B cell (primary cell): ENCODE data around the gene CD300H. TPM values are rescaled to one million over a fixed set of nuclear protein-coding genes. Genes with fewer than 3 reads are reported as not detected.

Experiments used
- ATAC-seq: fragments of 200-7000 bp; cut with Tn5 transposase; one replicate; pipeline ENCODE4 v1.10.0; 2021; ENCODE audit warnings: low read depth, mild to moderate bottlenecking, moderate number of reproducible peaks, moderate library complexity
- CTCF ChIA-PET: fragments of 350-600 bp; sonication (Branson Sonifier 250); formaldehyde crosslinking; loops from one replicate; lab custom pipeline; 2021; ENCODE audit warnings: antibody characterized with exemption, inconsistent platforms; lab: Charles Lee
- POLR2A ChIA-PET: fragments of 350-600 bp; sonication (Branson Sonifier 250); formaldehyde crosslinking; loops from one replicate; lab custom pipeline; 2021; ENCODE audit warnings: antibody characterized with exemption; lab: Charles Lee
- DNase-seq: peaks from one replicate; pipeline ENCODE4 v3.0.0; 2013
- H2AFZ ChIP-seq: 2 replicates; pipeline ENCODE4 v1.6.1; 2012; ENCODE audit warnings: mild to moderate bottlenecking, low read depth, low read length; ENCODE audit not compliant: insufficient read depth, poor library complexity, severe bottlenecking
- H3K27ac ChIP-seq, 2 donors: 1 replicate in 1 of 2; 2 replicates in 1 of 2; pipeline ENCODE4 v1.5.1; 2012 to 2013; ENCODE audit warnings: low read length in 2 of 2, mild to moderate bottlenecking in 2 of 2, moderate library complexity in 1 of 2
- H3K27me3 ChIP-seq, 4 experiments: fragments of 200-600 bp in 1 of 4; sonication (generic) in 1 of 4; replicated peaks in 1 of 4; 1 replicate in 2 of 4; 2 replicates in 2 of 4; pipeline versions ENCODE4 v1.6.1 to v1.7.0; 2013 to 2016; ENCODE audit warnings: low read length in 3 of 4, mild to moderate bottlenecking in 2 of 4, mixed read lengths in 1 of 4, moderate library complexity in 1 of 4; ENCODE audit not compliant: insufficient read depth in 4 of 4, control insufficient read depth in 3 of 4; ENCODE audit errors: control extremely low read depth in 1 of 4
- H3K36me3 ChIP-seq, 2 experiments: replicated peaks in 1 of 2; 1 replicate in 1 of 2; 2 replicates in 1 of 2; pipeline versions ENCODE4 v1.6.1 to v1.7.1; 2013; ENCODE audit warnings: low read length in 1 of 2; ENCODE audit not compliant: insufficient read depth in 2 of 2, control insufficient read depth in 1 of 2; ENCODE audit errors: control extremely low read depth in 1 of 2, extremely low read depth in 1 of 2
- H3K4me1 ChIP-seq, 2 donors: fragments of 200-600 bp in 1 of 2; sonication (generic) in 1 of 2; 1 replicate in 1 of 2; 2 replicates in 1 of 2; pipeline versions ENCODE4 v1.5.1 to v1.6.1; 2013 to 2017; ENCODE audit warnings: low read length in 2 of 2; ENCODE audit not compliant: control insufficient read depth in 2 of 2, insufficient read depth in 2 of 2
- H3K4me2 ChIP-seq: replicated peaks from 2 replicates; pipeline ENCODE3; 2012; ENCODE audit warnings: mild to moderate bottlenecking, low read depth, low read length; ENCODE audit not compliant: poor library complexity, severe bottlenecking
- H3K4me3 ChIP-seq, 5 experiments: fragments of 200-600 bp in 1 of 5; sonication (generic) in 1 of 5; 1 replicate in 3 of 5; 2 replicates in 2 of 5; pipeline versions ENCODE4 v1.5.1 to v1.7.0; 2011 to 2016; ENCODE audit warnings: low read length in 4 of 5, mild to moderate bottlenecking in 4 of 5, low read depth in 2 of 5, control low read depth in 1 of 5, moderate library complexity in 1 of 5; ENCODE audit not compliant: insufficient read depth in 1 of 5; ENCODE audit errors: control extremely low read depth in 1 of 5, extremely low read depth in 1 of 5
- H3K79me2 ChIP-seq: fragments of 200-600 bp; sonication (generic); one replicate; pipeline ENCODE4 v1.6.0; 2016; ENCODE audit warnings: low read length; ENCODE audit not compliant: control insufficient read depth, insufficient read depth
- H3K9ac ChIP-seq: fragments of 200-600 bp; sonication (generic); 2 replicates; pipeline ENCODE4 v1.6.1; 2017; ENCODE audit warnings: mild to moderate bottlenecking, low read length, moderate library complexity
- H3K9me3 ChIP-seq, 3 donors: one replicate each; pipeline versions ENCODE4 v1.6.1 to v1.7.1; 2013; ENCODE audit warnings: low read length in 2 of 3; ENCODE audit not compliant: control insufficient read depth in 2 of 3, insufficient read depth in 1 of 3; ENCODE audit errors: control extremely low read depth in 1 of 3
- H4K20me1 ChIP-seq: 2 replicates; pipeline ENCODE4 v1.6.0; 2012; ENCODE audit warnings: mild to moderate bottlenecking, low read length; ENCODE audit not compliant: insufficient read depth, control insufficient read depth, poor library complexity, severe bottlenecking
- H3K27ac Mint-ChIP-seq: one replicate; pipeline ENCODE4 v1.8.0; 2021; ENCODE audit warnings: mixed read lengths
- H3K27me3 Mint-ChIP-seq: one replicate; pipeline ENCODE4 v1.8.0; 2021; ENCODE audit warnings: mixed read lengths
- H3K4me1 Mint-ChIP-seq: one replicate; pipeline ENCODE4 v1.8.0; 2021; ENCODE audit warnings: mixed read lengths
- H3K4me3 Mint-ChIP-seq: one replicate; pipeline ENCODE4 v1.8.0; 2021; ENCODE audit warnings: mixed read lengths
- H3K9me3 Mint-ChIP-seq: one replicate; pipeline ENCODE4 v1.8.0; 2022; ENCODE audit warnings: mixed read lengths; ENCODE audit not compliant: insufficient read depth
- CTCF ChIP-seq: fragments of 200-600 bp; IDR thresholded peaks from one replicate; pipeline ENCODE4 v1.8.0; 2022; ENCODE audit warnings: antibody characterized with exemption, mild to moderate bottlenecking
- EZH2 ChIP-seq: IDR thresholded peaks from 2 replicates; pipeline ENCODE4 v1.6.1; 2012; ENCODE audit warnings: borderline replicate concordance, low read depth, mild to moderate bottlenecking, moderate library complexity, low read length; ENCODE audit not compliant: insufficient read depth, poor library complexity, severe bottlenecking
- WGBS: methylation state at CpG from one replicate; pipeline ENCODE4 v1.1.5; 2013; ENCODE audit warnings: missing lambda C conversion rate; ENCODE audit not compliant: insufficient coverage; 5-methylcytosine and 5-hydroxymethylcytosine counted together
- intact Hi-C: fragments of 100-400 bp; cut with micrococcal nuclease; formaldehyde crosslinking; loops from one replicate; pipeline ENCODE4 v1.10.0; 2022
- polyA plus RNA-seq: library from polyadenylated mRNA; depleted of rRNA; stranded (reverse); fragments of >200 nt; gene quantifications from 2 replicates; pipeline ENCODE4 v1.2.3, GENCODE V29; 2012
- total RNA-seq, 2 donors: library from RNA; stranded (reverse); fragments of 120-200 nt in 1 of 2; gene quantifications; 1 replicate in 1 of 2; 2 replicates in 1 of 2; pipeline versions ENCODE4 v1.2.3 to v1.2.4, GENCODE V29; 2013 to 2022

The CD300H gene
- total and polyA plus RNA-seq, 2 donors (not counting 1 experiment from before 2014, with no cell fraction given): 0.58 TPM; not detected in 1

GRCh38 chr17:74547264-74547663 lies 20.0 kb downstream of the CD300H start:
- H3K27me3 Mint-ChIP-seq: peaks cover 14% of the 10 kb centered on the region
- no peak overlapping the region for H3K27ac Mint-ChIP-seq
- H3K4me1 ChIP-seq: peaks cover 4 to 19% of the 10 kb centered on the region in 2 donors
- no peak overlapping the region for H3K4me3 Mint-ChIP-seq
- no peaks in the 10 kb centered on the region for H3K36me3 ChIP-seq
- TF ChIP-seq EZH2: no peak
- H3K27ac ChIP-seq: no peak overlapping the region
- peaks cover 0 to 4% (median 1%) of the 10 kb centered on the region in 4 experiments for H3K27me3 ChIP-seq
- no peaks in the 10 kb centered on the region for H3K9me3 ChIP-seq
- no peak overlapping the region for H3K9ac ChIP-seq
- ChIA-PET POLR2A (no interaction called here), CTCF (no interaction called here)
- no peak overlapping the region for H3K4me2 ChIP-seq
- no peak overlapping the region for H2AFZ ChIP-seq
- H3K4me3 ChIP-seq: no peak overlapping the region
- intact Hi-C loops: no loop called here
- 98% methylated on average over 7 of the region's 7 CpGs for WGBS
- no peaks in the 10 kb centered on the region for H4K20me1 ChIP-seq
- H3K9me3 Mint-ChIP-seq: no peaks in the 10 kb centered on the region
- H3K4me1 Mint-ChIP-seq: peaks cover 3% of the 10 kb centered on the region
- ATAC-seq (no peak), DNase-seq (no peak)
- H3K79me2 ChIP-seq: no peaks in the 10 kb centered on the region

GRCh38 chr17:74546586-74546985 lies 20.7 kb downstream of the CD300H start:
- ChIA-PET POLR2A (no interaction called here), CTCF (interaction anchor here (1.2 kb wide), 1 partner anchor 14 kb away, joined by 3 read pairs; no protein-coding TSS in a partner anchor)
- Mint-ChIP-seq H3K9me3 (no peaks in the 10 kb centered on the region), H3K27me3 (peaks cover 19% of the 10 kb centered on the region), H3K4me3 (no peak overlapping the region), H3K27ac (no peak overlapping the region), H3K4me1 (peaks cover 3% of the 10 kb centered on the region)
- TF ChIP-seq EZH2: no peak
- no peak for TF ChIP-seq CTCF
- no peaks in the 10 kb centered on the region for H3K79me2 ChIP-seq
- no peak overlapping the region for H3K4me3 ChIP-seq
- H4K20me1 ChIP-seq: no peaks in the 10 kb centered on the region
- DNase-seq (no peak), ATAC-seq (no peak)
- H3K9me3 ChIP-seq: no peaks in the 10 kb centered on the region
- intact Hi-C loops: no loop called here
- peaks cover 4 to 19% of the 10 kb centered on the region in 2 donors for H3K4me1 ChIP-seq
- peaks cover 0 to 4% (median 1%) of the 10 kb centered on the region in 4 experiments for H3K27me3 ChIP-seq
- no peak overlapping the region for H3K27ac ChIP-seq
- H3K4me2 ChIP-seq: no peak overlapping the region
- H3K9ac ChIP-seq: no peak overlapping the region
- H2AFZ ChIP-seq: no peak overlapping the region
- no peaks in the 10 kb centered on the region for H3K36me3 ChIP-seq
- whole genome bisulfite sequencing: 86% methylated on average over 6 of the region's 7 CpGs
